SU-DHL-6 (cell line): ENCODE measurements around the gene NKAIN1.

ENCODE experiments used
- EZH2phosphoT487 ChIP-seq: fragments of 200-600 bp; sonication (generic), shearing (Covaris generic); conservative IDR thresholded peaks from 2 replicates; pipeline ENCODE4 v1.6.1; 2018; ENCODE audit warnings: mild to moderate bottlenecking, antibody characterized with exemption, low read length, moderate library complexity, mixed read lengths
- TF ChIP-seq, protein P1 (sequence below): fragments of 200-600 bp; sonication (generic); IDR thresholded peaks from one replicate; pipeline ENCODE4 v1.5.1; 2017; ENCODE audit warnings: antibody characterized with exemption, mild to moderate bottlenecking, low read length, moderate library complexity; ENCODE audit not compliant: insufficient read depth, poor library complexity, severe bottlenecking

DNA sequence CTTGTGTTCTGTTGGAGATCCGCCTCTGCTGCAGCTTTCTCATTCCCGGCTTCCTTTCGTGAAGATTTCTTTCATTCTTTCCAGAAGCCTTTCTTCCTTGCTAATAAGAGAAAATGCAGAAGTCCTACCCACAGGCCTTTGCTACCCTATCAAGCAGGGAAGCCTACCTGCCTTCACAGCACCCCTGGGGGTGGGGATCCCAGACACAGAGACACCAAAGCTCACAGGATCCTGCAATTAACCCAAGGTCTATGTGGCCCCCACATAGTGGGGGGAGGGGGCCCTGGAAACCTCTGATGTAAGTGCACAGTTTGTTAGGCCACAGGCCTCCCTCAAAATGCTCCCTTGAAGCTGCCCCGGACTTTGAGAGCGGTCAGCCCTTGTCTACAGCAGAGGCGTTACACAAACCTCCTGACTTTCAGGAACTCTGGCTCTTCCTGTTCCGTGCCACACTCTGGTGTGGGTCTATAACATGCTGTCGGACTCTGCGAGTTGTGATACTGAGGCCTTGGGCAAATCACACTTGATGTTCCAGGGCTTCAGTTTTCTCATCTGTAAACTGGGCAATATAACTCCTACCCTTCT is 31.2 kb downstream of the NKAIN1 start:
- TF ChIP-seq, protein P1, sequence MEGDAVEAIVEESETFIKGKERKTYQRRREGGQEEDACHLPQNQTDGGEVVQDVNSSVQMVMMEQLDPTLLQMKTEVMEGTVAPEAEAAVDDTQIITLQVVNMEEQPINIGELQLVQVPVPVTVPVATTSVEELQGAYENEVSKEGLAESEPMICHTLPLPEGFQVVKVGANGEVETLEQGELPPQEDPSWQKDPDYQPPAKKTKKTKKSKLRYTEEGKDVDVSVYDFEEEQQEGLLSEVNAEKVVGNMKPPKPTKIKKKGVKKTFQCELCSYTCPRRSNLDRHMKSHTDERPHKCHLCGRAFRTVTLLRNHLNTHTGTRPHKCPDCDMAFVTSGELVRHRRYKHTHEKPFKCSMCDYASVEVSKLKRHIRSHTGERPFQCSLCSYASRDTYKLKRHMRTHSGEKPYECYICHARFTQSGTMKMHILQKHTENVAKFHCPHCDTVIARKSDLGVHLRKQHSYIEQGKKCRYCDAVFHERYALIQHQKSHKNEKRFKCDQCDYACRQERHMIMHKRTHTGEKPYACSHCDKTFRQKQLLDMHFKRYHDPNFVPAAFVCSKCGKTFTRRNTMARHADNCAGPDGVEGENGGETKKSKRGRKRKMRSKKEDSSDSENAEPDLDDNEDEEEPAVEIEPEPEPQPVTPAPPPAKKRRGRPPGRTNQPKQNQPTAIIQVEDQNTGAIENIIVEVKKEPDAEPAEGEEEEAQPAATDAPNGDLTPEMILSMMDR: no peak
- TF ChIP-seq EZH2phosphoT487: no peak
